Amygdala (tissue), 56 donors: ENCODE measurements around the gene DUSP6.

Source experiments
- DNase-seq, 56 donors: peaks; one replicate each; lab custom pipeline; 2025; lab: John Stamatoyannopoulos, UW

The DUSP6 gene, protein sequence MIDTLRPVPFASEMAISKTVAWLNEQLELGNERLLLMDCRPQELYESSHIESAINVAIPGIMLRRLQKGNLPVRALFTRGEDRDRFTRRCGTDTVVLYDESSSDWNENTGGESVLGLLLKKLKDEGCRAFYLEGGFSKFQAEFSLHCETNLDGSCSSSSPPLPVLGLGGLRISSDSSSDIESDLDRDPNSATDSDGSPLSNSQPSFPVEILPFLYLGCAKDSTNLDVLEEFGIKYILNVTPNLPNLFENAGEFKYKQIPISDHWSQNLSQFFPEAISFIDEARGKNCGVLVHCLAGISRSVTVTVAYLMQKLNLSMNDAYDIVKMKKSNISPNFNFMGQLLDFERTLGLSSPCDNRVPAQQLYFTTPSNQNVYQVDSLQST

DNA sequence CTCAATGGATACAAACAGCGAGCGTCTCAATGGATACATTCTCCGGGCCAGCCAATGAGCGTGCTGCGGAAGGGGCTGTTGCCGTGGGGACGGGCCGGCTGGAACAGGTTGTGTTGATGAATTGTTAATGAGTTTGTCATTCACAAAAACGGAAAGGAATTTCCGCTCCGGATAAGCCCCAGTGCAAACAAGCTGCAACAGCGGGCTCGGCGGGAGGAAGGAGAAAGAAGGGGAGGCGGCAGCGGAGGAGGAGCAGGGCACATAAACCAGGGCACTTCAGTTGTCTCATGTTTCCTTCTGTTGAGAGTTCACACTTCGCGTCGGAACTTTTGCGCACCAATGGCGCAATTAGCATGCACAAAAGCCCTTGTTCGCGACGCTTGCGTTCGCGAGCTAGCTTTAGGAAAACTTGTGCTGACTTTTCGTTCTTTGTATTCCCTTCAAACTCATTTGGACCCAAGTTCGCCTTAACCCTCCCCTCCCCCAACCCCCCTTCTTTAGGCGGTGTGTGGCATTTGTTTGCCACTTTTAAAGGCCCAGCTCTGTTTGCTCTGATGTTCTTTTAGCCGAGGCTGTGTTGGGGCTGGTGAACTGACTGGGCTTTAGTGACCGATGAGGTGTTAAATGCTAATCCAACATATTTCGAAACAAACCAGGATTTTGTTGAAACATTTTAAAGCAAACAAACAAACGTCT is at the start of gene DUSP6:
TSS of gene DUSP6 (minus strand) at position 10 of the 696 bp plus-strand sequence. CDS start 462 bp downstream, outside the sequence.
- peak; percentile 33 to 98 (median 89) for DNase-seq

DNA sequence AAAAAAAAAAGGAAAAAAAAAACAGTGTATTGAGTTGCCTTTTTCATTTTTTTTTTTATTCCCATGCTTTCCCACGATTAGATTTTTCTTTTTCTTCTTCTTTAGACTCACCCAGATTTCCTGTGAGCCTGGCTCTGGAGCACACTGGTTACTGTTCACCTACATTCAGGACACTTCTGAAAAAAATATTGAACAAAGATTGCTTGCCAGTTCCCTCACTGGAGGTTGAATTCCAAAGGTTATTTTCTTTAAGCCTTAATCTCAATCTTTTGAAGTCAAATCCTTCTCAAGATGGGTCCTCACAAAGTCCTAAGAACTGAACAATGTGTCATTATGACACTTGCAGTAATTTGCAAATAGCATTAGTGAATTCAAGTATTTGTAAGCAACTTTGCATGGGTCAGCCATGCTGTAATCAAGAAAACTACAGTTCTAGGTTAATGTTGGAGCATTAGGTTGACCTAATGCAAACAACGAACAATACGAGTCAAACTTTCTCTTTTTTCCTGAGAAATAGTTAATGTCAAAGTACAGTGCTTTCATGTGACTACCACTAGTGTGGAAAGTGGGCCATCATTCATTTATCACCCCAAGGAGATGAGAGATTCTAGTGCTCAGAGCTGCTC is 49.2 kb upstream of the DUSP6 start:
- no peak for DNase-seq

GRCh38 chr12:89400415-89400814 is 48.1 kb upstream of the DUSP6 start:
- DNase-seq = no peak

DNA sequence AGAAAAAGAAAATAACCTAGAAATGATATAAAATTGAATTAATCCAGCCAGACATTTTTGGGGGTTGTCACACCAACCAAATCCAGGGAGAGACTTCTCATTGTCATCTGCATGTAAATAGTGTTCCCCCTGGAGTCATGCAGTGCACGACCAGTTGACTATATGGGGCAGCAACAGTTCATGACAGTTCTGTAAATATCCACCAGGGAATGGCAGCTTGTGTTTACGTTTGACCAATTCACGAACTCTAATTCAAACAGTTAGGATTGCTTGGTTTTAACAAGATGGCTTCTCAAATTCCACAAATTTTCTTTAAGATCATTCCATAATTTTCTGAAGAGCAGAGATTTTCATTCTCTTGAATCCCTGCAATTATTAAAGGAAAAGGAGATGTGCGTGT is 43.4 kb upstream of the DUSP6 start:
- DNase-seq = no peak

GRCh38 chr12:89393551-89394121 is 41.3 kb upstream of the DUSP6 start:
- DNase-seq = no peak

GRCh38 chr12:89392391-89392790 is 40.1 kb upstream of the DUSP6 start:
- DNase-seq = no peak

- no peak for DNase-seq
Measured at GRCh38 chr12:89391726-89392336, 39.5 kb upstream of the DUSP6 start.

- DNase-seq = no peak
Measured at GRCh38 chr12:89390802-89391673, 38.7 kb upstream of the DUSP6 start.

- DNase-seq = no peak
Measured at GRCh38 chr12:89389755-89390661, 37.7 kb upstream of the DUSP6 start.

GRCh38 chr12:89386138-89386537 is 33.8 kb upstream of the DUSP6 start:
- no peak for DNase-seq

DNA sequence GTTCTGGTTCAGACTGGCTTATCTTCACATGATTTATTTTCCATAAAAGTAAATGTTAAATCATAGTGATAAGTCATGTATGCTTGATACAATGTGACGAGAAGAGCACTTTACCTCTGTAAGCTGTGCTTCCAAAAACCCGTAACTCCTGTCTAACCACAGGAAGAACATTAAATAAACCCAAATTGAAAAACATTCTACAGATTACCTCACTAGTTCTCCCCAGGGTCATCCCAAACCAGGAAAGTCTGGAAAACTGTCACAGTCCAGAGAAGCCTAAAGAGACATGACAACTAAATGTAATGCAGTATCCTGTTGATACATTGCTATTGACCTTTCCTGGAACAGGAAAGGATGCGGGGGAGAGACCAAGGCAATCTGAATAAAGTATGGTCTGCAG is 32.5 kb upstream of the DUSP6 start:
- DNase-seq = no peak

DNA sequence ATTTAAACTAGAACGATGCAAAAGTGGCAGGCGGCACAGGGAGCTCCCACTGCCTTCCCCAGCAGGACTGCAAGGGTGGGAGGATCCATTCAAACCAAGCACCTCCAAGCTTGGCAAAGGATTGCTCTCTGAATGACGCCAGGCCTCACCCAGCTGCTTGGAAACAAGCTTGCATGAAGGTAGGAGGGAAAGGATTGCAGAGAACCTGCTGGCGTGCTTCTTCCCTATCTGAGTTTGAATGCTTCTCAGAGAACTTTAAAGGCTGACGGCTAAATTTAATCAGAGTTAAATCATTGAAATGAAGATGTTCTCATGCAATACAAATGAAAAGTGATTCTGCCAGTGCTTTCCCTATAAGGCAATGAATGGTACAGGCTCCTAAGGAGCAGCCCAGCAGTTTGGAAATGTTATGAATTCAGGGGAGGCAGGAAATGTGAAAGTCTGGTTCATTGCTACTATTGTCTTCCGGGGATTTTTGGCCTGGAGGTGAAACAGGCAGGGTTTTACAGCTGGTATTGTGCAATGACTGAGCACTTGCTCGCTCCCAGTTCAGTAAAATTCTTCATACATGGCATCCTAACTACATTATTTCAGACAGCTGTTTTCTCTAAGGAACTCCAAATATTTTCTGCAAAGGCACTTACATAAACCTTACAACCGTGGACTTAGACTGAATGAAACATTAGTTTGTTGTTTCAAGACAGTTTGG is 31.9 kb upstream of the DUSP6 start:
- peak in 41 of 56 donors; percentile 4 to 76 (median 37) for DNase-seq

- DNase-seq = peak in 1 of 56 donors; percentile 46
Measured at GRCh38 chr12:89383235-89384049, 31.1 kb upstream of the DUSP6 start.

- DNase-seq = no peak
Measured at GRCh38 chr12:89382328-89382727, 30.0 kb upstream of the DUSP6 start.

DNA sequence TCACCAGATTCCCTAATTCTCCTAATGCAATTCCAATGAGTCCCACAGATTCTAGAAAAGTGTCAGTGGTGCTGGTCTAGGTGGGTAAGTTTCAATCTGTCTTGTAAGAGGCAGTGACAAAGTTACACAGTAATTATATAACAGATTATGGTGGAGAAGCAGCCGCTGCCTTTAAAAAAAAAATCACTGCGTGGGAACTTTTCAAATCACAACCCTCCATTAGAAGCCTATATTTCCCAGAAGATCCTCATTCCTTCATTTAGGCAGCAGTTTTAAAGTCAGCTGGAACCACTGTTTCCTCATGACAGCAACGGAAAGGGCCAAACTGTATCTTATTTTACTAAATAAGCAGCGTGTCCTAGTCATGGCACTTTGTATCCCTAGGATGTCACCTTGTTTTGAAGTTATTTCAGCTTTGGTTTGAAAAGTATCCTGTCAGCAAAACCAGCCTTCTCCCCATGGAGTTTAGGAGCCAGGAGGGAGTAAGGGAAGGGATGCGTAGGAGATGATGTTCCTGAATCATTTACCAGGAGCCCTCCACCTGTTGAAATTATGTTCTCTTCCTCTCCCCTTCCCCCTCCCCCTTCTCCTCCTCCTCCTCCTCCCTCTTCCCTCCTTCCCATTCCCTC is 27.7 kb upstream of the DUSP6 start:
- DNase-seq = no peak

DNA sequence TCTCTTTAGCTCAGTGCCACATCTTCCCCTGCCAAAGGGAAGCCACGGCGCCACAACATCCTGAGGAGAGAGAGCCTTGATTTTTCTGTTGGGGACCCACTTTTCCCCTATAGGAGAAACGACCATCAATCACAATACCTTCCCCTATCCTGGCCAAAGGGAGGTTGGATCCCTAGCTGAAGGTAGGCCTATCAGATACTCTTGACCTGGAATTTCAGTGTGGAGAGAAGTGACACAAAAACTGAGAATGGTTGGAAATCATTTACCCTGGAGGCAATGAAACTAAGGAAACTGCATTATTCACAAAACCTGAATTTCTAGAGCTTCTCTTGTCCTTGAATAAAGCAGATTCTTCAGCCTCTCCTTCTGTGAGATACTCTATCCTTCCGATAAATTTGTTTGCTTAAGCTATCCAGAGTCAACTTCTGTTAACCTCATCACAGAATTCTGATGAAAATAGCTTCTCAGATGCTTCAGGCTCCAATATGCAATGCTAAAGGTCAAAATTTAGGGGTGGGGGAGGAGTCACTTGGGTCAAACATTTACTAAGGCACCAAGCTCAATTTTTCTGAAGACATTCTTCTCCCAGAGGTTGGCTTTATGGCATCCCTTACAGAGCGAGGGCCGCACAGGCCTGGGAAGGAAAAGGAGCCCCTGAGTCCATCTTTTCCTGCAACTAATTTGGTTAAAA is 27.0 kb upstream of the DUSP6 start:
- DNase-seq = no peak
